ENCODE data around the gene HHIPL1.

The HHIPL1 gene

GRCh38 chr14:99662846-99663245, 17.9 kb downstream of the HHIPL1 start:
- DNase-seq = no peak

DNA sequence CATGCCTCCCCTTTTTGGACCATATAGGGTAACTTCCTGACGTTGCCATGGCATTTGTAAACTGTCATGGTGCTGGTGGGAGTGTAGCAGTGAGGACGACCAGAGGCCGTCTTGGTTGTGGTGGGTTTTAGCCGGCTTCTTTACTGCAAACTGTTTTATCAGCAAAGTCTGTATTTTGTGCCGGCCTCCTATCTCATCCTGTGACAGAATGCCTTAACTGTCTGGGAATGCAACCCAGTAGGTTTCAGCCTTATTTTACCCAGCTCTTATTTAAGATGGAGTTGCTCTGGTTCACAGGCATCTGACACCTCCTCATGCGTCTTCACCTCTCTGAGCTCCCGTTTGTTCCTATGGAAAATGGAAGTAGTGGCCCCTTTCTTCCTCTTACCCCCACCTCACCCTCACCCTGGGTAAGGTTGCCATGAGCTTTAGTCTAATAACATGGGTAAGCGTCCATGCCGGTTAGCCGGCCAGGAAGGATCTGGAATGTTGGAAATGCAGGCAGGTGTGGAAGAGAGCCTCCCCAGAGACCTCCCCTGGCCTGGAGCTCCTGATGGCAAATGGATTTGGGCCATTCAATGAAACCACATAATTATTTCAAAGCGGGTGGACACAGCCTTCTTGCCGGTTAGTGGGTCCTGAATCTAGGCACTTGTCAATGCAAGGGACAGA, 18.6 kb downstream of the HHIPL1 start:
- DNase-seq = no peak

DNA sequence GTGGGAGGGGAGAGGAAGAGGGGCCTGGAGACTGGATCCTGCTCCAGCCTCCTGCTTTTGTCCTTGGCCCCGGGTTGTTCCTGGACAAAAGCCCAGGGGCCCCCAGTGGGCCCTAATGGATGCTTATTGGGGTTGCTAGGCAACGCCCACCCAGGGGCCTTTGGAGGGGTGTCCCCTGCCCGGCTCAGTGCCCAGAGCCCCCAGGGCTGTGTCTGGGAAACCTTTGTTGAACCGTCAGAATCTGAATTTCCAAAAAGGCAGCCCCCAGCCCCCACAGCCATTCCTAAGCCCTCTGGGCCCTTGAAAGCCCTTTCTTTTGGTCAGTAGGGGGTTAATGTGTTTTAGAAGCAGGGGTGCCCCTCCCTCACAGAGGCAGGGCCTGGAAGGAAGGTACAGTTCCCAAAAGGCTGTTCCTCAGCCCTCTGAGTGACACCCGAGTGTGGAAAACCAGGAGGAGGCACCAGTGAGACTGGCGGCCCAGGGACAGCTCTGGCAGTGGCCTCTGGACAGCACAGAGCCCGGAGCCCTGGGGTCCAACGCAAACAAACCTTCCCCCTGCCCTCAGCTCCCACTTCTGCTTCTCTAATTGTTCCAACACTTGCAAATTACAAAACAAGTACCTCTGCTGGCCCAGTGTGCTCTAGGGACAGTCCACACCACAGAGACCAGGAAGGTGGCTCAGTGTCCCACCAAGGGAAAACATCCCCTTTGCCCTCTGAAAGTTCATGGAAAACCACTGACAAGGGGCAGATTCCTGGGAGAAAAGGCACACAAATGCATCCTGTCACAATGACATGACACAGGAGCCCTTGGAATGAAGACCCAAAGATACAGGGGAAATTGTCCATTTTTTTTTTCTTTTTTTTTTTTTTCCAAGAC, 19.4 kb downstream of the HHIPL1 start:
- DNase-seq = no peak

DNA sequence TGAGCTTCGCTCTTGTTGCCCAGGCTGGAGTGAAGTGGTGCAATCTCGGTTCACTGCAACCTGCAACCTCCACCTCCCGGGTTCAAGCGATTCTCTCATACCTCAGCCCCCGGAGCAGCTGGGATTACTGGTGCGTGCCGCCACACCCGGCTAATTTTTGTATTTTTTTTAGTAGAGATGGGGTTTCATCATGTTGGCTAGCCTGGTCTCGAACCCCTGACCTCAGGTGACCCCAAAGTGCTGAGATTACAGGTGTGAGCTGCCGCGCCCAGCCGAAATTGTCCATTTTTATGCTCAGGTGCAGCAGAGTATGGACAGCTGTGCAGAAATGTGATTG, 20.0 kb downstream of the HHIPL1 start:
- no peak for DNase-seq

GRCh38 chr14:99666533-99666932, 21.6 kb downstream of the HHIPL1 start:
- no peak for DNase-seq

GRCh38 chr14:99667045-99667444, 22.1 kb downstream of the HHIPL1 start:
- no peak for DNase-seq

DNA sequence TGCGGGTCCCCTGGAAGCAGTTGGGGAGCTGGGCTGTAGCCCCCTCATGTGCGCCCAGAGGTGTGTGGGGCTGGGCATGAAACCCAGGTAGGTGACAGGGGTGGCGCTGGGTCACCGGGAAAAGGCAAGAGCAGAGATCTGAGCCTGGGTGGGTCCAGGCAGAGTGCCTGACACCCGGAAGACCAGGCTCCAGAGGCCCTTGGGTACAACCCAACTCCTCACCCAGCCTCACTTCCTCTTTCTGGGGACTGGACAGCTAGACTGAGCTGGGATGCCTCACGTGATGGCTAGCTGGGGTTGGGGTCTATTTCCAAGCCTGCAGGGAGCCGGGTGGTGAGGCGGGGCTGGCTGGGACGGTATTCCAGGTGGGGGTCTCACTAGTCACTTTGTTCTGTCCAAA, 22.9 kb downstream of the HHIPL1 start:
- DNase-seq = no peak

GRCh38 chr14:99668307-99669295, 23.7 kb downstream of the HHIPL1 start:
- DNase-seq = no peak

DNA sequence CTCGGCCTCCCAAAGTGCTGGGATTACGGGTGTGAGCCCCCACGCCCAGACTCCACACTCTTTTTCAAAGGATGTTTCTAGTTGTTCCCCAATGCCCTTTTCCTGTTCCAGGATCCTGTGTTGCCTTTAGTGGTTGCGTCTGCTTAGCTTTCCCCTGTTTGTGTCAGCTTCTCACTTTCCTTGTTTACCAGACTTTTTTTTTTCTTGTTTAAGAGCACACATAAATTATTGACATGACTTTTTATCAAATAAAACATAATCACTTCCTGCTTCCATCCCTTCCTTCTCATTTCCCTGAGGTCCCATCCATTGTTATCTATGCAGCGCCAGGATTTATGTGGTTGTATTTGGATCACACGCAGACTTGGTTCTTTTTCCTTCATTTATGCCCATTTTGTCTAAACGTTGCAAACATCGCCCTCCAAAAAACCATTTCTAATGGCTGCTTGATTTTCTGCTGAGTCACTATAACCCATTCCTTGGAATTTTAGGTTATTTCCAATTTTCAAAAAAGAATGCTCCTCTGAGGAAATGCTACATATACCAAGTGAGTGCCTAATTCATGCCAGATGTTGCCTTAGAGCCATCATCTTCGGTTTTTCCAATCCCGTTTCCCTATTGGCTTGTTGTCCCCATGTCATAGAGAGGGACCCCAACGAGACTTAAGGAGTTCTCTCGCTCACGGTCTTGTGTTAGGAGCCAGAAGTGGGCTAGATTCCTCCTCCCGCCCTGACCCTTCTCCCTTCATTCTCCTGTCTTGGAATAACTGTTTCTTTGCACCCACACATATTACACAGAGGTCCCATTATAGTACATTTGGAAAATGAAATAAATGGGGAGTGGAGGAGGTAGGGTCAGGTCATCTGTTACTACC, 25.7 kb downstream of the HHIPL1 start:
- no peak for DNase-seq

DNA sequence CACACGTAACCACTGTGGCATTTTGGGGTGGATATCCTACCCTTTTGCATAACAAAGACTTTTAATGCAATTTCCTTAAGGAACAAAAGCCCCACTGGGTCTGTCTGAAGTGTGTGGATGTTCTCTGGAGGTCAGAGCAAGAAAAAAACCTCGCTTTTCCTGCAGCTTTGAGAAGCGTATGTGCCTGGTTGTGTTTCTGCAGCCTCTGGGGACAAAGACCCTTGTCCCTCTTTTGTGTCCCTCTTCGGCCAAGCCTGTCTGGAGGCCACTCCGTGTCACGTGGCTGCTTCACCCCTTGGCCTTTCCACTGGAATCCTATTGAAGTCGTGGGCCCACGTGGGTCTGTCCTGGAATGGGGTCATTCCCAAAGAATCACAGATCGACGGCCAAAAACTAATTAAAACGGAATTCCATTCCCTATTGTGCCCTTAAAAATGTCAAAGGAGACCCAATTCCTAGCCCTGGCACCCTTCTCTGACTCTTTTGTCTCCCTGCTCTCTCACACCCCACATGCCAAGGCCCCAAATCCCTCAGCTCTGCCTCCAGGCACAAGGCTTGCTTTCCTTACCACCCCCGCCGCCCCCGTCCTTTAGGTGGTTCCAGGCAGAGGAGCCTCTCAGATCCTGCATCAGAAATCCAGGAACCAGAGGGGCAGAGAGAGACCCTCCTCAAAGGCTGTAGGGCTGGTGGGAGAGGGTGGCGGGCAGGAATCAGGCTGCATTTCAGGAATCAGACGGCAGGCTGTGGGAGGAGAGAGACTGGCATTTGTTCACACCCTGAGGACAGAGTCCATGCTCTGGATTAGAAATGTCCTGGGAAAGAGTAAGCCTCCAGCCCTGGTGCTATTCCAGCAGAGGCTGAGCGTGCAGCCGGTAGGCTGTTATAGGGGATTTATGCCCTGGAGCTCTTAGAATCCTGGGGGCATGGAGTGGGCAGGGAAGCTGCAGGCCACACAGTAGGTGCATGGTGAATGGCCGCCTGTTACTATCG, 26.6 kb downstream of the HHIPL1 start:
- DNase-seq = no peak

DNA sequence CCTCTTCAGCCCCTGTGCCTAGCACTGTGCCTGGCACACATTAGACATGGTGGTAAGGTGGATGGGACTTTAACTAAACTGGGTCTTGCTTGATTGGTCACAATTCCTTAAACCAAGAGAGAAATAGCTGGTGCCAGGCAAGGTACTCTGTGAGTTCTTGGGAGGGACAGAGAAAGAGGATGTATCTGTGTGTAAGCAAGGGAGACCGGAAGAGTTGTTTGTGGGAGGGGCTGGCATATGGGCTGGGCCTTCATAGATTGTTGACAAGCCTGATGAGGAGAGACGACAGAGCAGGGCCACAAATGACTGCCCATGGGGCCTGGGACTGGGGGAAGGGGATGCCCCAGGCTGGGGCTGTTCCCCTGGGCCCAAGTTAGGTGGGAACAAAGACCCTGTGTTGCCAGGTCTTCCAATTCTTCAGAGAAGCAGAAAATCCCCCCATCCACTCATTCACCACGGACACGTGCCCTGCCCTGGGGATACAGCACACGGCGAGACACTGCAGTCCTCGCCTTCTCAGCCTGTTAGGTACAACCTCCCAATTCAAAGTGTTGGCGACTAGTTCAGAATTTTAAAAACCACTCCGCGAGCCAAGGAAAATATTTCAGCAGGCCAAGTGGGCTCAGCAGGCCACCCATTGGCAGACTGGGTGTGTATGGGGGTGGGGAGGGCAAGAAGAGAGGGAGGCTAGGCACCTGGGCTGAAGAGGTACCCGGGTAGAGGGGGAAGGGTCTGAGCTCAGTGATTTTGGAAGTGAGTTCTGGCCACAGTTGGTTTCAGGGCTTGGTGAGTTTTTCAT, 27.8 kb downstream of the HHIPL1 start:
- DNase-seq = no peak

DNA sequence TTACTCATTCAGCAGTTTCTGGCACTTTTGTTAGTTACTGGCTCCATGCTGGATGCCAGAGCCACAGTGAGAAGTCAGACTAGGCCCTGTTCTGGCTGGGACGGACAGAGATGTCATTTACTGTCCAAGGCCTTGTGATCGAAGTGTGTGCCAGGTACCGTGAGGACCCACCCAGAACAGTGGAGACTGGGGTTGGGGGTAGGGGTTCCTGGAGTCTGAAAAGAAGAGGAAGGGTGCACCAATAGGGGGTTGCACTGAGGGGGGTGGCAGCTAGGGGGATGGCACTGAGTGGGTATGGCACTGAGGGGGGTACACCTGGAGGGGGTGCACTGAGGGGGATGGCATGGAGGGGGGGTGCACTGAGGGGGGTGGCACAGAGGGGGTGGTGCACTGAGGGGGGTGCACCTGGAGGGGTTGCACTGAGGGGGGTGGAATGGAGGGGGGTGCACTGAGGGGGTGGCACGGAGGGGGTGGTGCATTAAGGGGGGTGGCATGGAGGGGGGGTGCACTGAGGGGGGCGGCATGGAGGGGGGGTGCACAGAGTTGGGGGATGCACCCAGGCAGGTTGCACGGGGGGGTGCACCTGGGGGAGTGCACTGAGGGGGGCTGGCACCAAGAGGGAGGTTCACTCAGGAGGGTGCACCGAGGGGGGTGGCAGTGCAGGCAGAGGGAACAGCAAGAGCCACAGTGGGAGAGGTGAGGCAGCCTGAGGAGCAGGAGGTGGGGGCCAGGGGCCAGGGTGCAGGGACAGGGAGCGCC, 28.6 kb downstream of the HHIPL1 start:
- no peak for DNase-seq

GRCh38 chr14:99674064-99674650, 29.2 kb downstream of the HHIPL1 start:
- DNase-seq = no peak

GRCh38 chr14:99674776-99675381, 29.9 kb downstream of the HHIPL1 start:
- no peak for DNase-seq

DNA sequence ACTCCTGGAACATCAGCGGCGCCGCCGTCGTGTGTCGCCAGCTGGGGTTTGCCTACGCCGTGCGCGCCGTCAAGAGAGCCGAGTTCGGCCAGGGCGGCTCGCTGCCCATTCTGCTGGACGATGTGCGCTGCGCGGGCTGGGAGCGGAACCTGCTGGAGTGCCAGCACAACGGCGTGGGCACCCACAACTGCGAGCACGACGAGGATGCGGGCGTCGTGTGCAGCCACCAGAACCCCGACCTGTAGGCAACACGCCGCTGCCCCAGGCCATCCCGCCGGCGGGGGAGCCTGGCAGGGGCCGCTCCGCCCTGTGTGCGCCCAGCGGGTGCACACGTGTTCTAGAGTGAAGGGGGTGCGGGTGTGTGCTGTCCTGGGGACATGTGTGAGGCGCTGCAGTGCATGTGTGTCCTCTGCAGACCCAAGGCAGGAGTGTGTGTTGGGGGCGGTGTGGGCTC, 30.5 kb downstream of the HHIPL1 start:
- DNase-seq = no peak

DNA sequence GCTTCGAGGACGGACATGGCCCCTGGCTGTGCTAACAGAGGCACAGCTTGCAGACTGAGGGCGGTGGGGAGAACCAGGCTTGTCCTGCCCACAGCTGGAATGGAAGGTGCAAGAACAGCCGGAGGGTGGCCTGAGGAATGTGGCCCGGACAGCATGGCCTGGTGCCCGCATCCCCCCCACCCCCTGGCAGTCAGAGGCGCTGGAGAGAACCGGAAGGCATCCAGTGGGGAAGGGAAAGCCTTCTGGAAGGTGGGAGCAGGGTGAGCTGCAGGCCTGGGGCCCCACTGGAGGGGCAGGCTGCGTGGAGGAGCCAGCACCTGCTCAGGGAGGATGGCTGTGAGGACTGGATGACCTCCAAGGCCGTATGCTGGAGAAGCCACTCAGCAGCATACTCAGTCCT, 31.0 kb downstream of the HHIPL1 start:
- no peak for DNase-seq

DNA sequence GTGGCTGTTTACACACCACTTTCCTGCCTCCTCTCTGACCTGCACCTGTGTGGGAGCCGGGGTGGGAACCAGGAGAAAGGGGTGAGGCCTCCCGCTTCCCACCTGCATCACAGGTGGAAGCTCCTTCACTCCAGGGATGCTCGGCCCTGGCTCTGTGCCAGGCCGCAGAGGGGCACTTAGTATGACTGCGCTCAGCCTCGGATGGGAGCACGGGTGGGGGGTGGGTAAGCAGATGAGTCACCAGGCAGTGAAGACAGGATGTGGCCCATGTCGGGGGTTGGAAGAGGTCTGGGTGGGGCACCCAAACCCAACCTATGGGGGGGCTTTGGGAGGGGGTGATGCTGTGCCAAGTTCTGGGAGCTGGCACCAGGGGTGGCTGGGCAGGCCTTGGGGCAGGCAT, 31.7 kb downstream of the HHIPL1 start:
- no peak for DNase-seq
